Stimulated activated CD4-positive, alpha-beta T cell treated with anti-CD3 and anti-CD28 coated beads, Interleukin-12 subunit alpha, Interleukin-12 subunit beta, amount 100 ng/mL, for 48 hours (primary cell): ENCODE measurements around the gene SFI1.
A peak's percentile ranks its signal among the peaks of the same experiment; 100 is the strongest.

Experiments
- DNase-seq, 3 donors: peaks; one replicate each; pipeline ENCODE4 v3.0.0-alpha.2; 2020; ENCODE audit warnings: low read depth in 2 of 3, low spot score in 1 of 3

SFI1 gene

DNA sequence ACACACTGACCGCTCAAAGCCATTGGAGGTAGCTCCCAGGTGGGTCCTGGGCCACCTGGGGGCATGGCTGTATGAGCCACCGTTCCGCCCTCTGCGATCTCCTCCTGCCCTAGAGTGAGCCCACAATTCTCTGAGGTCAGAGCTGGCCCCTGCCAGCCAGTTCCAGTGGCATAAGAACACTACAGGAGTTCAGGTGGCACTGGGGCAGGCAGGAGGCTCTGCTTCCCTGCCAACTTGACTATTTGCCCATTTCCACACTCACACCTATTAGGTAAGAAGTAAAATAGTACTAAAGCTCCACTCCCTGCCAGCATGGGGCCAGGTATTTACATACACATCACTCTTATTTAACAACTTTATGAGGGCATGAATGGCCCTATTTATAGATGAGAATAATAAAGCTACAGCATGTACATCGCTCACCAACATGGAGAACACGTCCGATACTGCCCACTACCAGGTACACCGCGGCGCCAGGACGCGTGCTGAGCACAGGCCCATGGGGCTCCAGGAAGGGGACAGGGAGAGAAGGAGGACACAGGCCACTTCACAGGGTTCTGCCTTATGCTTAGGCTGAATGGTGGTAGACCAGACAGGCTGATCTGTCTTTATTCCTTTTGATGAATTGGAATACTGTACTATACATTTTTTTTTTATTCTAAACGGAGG lies 139.4 kb downstream of the SFI1 start:
- no peak for DNase-seq

- no peak for DNase-seq
Measured at GRCh38 chr22:31637447-31637890, 141.1 kb downstream of the SFI1 start.

GRCh38 chr22:31637891-31638618 lies 141.7 kb downstream of the SFI1 start:
- DNase-seq = no peak

GRCh38 chr22:31639436-31640039 lies 143.2 kb downstream of the SFI1 start:
- DNase-seq = no peak

DNA sequence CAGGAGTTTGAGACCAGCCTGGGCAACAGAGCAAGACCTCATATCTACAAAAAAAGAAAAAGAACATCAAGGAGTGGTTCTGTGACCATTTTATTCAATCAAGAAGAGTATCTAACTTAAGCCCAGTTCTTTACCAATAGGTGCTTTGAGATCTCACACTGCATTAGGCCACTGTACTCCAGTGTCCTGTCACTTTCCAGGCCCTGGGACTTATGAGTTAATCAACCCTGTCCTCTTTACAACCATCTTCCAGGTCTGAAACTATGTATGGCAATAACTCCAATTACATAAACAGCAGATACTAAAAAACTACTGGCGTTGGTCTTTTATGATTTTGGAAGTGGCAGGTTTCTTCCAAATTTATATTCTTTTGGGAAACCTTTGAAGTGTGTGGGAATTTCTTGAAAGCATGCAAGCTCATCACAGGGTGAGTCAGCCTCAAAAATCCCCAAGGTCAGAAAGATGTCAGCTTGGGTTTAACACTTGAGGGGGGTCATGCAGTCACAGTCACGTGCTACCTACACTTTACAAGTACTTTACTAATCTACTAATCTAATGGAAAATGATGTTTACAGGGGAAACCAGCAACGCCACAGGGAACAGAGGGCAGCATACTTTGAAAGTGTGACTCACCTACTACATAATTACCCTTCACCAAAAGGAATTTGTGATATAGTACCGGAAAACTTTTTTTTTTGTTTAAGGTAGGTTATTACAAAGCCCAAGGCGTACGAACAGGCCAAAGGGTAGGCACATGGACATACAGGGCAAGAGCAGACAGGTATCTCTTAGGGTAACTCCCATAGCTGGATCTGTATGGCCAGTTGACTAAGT lies 150.1 kb downstream of the SFI1 start:
- peak in 1 of 3 donors; percentile 39 for DNase-seq

DNA sequence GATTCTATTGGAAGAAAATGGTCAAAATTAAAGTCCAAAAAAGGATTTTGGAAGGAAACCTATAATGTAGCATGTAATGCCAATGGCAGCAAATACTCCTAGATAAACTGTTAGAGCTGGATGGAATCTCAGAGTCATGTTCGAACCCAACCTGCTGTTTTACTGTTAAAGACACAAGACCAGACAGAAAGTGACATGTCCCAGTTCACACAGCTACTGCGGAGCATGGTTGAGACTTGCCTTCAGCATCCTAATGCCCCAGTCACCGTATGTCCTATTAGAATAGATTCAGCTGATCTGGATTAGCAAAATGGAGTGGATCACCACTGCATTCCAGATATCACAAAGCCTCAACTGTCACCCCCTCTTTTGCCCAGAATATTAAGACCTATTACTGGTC lies 150.7 kb downstream of the SFI1 start:
- no peak for DNase-seq

- DNase-seq = no peak
Measured at GRCh38 chr22:31647523-31648320, 151.4 kb downstream of the SFI1 start.

- no peak for DNase-seq
Measured at GRCh38 chr22:31650391-31650790, 154.1 kb downstream of the SFI1 start.

GRCh38 chr22:31651664-31652063 lies 155.3 kb downstream of the SFI1 start:
- DNase-seq = no peak

DNA sequence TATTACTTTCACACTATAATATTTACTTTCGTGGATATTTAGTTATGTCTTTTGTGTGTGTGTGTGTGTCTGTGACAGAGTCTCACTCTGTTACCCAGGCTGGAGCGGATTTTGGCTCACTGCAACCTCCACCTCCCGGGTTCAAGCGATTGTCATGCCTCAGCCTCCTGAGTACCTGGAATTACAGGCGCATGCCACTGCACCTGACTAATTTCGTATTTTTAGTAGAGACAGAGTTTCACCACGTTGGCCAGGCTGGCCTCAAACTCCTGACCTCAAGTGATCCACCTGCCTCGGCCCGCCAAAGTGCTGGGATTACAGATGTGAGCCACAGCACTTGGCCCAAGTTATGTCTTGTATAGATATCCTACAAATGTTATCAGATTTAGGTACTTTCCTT lies 155.8 kb downstream of the SFI1 start:
- DNase-seq = no peak

GRCh38 chr22:31652911-31653684 lies 156.8 kb downstream of the SFI1 start:
- no peak for DNase-seq

GRCh38 chr22:31653944-31654343 lies 157.6 kb downstream of the SFI1 start:
- no peak for DNase-seq

GRCh38 chr22:31654408-31654807 lies 158.1 kb downstream of the SFI1 start:
- no peak for DNase-seq

DNA sequence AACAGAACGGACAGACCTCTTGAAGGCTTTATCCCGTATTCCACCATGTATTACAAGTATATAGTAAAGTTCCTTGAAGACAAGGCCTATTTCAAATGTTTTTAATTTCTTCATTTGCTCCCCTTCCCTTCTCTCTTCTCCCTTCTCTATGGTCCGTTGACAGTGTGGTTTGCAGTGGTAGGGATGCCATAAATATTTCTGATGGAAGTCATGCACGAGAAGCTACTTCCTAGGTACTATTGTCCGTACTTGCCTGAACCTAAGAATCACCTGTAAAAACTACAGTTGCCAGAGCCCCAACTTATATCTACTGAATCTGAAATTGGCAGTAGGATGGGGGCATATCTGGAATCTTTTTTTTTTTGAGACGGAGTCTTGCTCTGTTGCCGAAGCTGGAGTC lies 162.9 kb downstream of the SFI1 start:
- DNase-seq = no peak

- peak; percentile 35 to 56 (median 47) for DNase-seq
Measured at GRCh38 chr22:31660860-31661341, 164.6 kb downstream of the SFI1 start.

- DNase-seq = peak; percentile 95
Measured at GRCh38 chr22:31661851-31662667, 165.7 kb downstream of the SFI1 start, which contains the start of gene PISD. PISD (minus strand) TSS chr22:31662215; CDS start chr22:31662208, 7 bp downstream.

DNA sequence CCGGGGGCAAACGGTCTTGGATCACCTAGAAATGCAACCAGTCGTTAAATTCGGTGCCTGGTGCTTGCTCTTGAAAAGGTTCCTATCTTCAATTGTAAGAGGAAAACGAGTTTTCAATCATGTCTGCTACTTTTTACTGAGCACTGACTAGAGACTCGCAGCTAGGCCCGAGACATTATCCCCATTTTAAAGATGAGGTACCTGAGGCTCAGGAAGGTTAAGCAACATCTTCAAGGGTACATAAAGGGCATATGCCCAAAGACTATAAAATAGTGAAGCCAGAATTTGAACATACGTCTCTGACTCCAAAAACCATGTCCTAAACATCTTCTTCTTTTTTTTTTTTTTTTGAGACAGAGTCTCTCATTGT lies 166.3 kb downstream of the SFI1 start:
- no peak for DNase-seq
